ENCODE results near the gene SEMA3C. TPM values are rescaled to one million over a fixed set of nuclear protein-coding genes. Genes with fewer than 3 reads are reported as not detected.
A peak's percentile ranks its signal among the peaks of the same experiment; 100 is the strongest.

The SEMA3C gene
- total RNA-seq, 2 donors from 2014 or later, result 0.09 to 0.15 TPM

GRCh38 chr7:80847027-80847426 lies 71.8 kb downstream of the SEMA3C start:
- Histone ChIP-seq H3K27me3 (ENCODE audit: control insufficient read depth, insufficient read depth, low read length, poor library complexity, severe bottlenecking) (no peaks in the 10 kb centered on the region), H3K27ac (ENCODE audit: low read depth, low read length) (no peak overlapping the region), H3K9ac (ENCODE audit: extremely low read depth, low read length, poor library complexity, severe bottlenecking) (no peak overlapping the region), H3K36me3 (ENCODE audit: control insufficient read depth, insufficient read depth, low read length) (no peaks in the 10 kb centered on the region), H3K9me3 (ENCODE audit: control insufficient read depth, low read length) (no peaks in the 10 kb centered on the region), H3K4me1 (ENCODE audit: control insufficient read depth, insufficient read depth, low read length) (peaks cover 10% of the 10 kb centered on the region), H3K4me3 (ENCODE audit: low read length) (no peak overlapping the region)
- TF ChIP-seq, protein P1, sequence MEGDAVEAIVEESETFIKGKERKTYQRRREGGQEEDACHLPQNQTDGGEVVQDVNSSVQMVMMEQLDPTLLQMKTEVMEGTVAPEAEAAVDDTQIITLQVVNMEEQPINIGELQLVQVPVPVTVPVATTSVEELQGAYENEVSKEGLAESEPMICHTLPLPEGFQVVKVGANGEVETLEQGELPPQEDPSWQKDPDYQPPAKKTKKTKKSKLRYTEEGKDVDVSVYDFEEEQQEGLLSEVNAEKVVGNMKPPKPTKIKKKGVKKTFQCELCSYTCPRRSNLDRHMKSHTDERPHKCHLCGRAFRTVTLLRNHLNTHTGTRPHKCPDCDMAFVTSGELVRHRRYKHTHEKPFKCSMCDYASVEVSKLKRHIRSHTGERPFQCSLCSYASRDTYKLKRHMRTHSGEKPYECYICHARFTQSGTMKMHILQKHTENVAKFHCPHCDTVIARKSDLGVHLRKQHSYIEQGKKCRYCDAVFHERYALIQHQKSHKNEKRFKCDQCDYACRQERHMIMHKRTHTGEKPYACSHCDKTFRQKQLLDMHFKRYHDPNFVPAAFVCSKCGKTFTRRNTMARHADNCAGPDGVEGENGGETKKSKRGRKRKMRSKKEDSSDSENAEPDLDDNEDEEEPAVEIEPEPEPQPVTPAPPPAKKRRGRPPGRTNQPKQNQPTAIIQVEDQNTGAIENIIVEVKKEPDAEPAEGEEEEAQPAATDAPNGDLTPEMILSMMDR (conservative IDR thresholded peaks at IDR 0.05), result no peak
- no peak for DNase-seq
- H3K27ac Mint-ChIP-seq, result no peak overlapping the region
- H3K27me3 Mint-ChIP-seq (ENCODE audit: insufficient read depth), result no peaks in the 10 kb centered on the region
- WGBS, 2 experiments (ENCODE audit: insufficient coverage in 1 of 2, insufficient read length in 1 of 2), result 100% methylated on average over 1 of the region's 3 CpGs; no CpG with 5 or more reads in 1 of the 2 experiments
- H3K36me3 Mint-ChIP-seq (ENCODE audit: low read depth), result no peaks in the 10 kb centered on the region
- H3K9me3 Mint-ChIP-seq, result no peaks in the 10 kb centered on the region
- H3K4me1 Mint-ChIP-seq, result peaks cover 21% of the 10 kb centered on the region
- no peak overlapping the region for H3K4me3 Mint-ChIP-seq

- Mint-ChIP-seq H3K4me3 (no peak overlapping the region), H3K4me1 (peaks cover 21% of the 10 kb centered on the region), H3K27ac (no peak overlapping the region), H3K36me3 (ENCODE audit: low read depth) (no peaks in the 10 kb centered on the region), H3K27me3 (ENCODE audit: insufficient read depth) (no peaks in the 10 kb centered on the region), H3K9me3 (no peaks in the 10 kb centered on the region)
- Histone ChIP-seq H3K4me1 (ENCODE audit: control insufficient read depth, insufficient read depth, low read length) (peaks cover 10% of the 10 kb centered on the region), H3K9ac (ENCODE audit: extremely low read depth, low read length, poor library complexity, severe bottlenecking) (no peak overlapping the region), H3K27ac (ENCODE audit: low read depth, low read length) (peak overlapping the region; percentile 71), H3K27me3 (ENCODE audit: control insufficient read depth, insufficient read depth, low read length, poor library complexity, severe bottlenecking) (no peaks in the 10 kb centered on the region), H3K4me3 (ENCODE audit: low read length) (no peak overlapping the region), H3K36me3 (ENCODE audit: control insufficient read depth, insufficient read depth, low read length) (no peaks in the 10 kb centered on the region), H3K9me3 (ENCODE audit: control insufficient read depth, low read length) (no peaks in the 10 kb centered on the region)
- TF ChIP-seq, protein P1 (conservative IDR thresholded peaks at IDR 0.05), result no peak
- no peak for DNase-seq
- 43 to 82% methylated on average over 2 to 5 of the region's 5 CpGs for WGBS, 2 experiments (ENCODE audit: insufficient coverage in 1 of 2, insufficient read length in 1 of 2)
Measured at GRCh38 chr7:80844916-80845315, 73.9 kb downstream of the SEMA3C start.

DNA sequence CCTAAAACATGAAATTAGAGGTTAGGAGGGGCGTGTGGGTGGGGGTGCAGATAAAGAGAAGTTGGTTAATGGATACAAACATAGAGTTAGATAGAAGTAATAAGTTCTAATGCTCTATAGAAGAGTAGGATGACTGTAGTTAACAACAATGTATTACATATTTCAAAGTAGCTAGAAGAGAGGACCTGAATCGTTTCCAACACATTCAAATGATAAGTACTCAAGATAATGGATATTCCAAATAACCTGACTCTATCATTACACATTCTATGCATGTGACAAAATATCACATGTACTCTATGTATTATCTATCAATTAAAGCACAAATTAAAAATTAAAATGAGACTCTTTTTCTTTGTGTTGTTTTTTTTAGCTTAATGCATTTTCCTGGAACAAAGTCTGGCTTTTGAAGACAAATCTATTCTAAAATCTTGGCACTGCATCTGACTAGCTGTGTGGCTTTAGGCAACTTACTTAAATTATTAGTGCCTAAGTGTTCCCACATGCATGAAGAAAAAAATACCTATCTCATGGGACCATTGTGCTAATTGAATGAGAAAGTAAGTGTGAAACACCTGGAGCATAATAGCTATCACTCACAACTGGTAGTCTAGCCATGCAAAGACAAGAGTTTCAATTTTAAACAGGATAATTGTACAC lies 75.7 kb downstream of the SEMA3C start:
- H3K36me3 ChIP-seq (ENCODE audit: control insufficient read depth, insufficient read depth, low read length), result no peaks in the 10 kb centered on the region
- Mint-ChIP-seq H3K27me3 (ENCODE audit: insufficient read depth) (no peaks in the 10 kb centered on the region), H3K9me3 (no peaks in the 10 kb centered on the region), H3K4me1 (peaks cover 27% of the 10 kb centered on the region), H3K36me3 (ENCODE audit: low read depth) (no peaks in the 10 kb centered on the region), H3K27ac (no peak overlapping the region), H3K4me3 (no peak overlapping the region)
- no peak overlapping the region for H3K4me3 ChIP-seq (ENCODE audit: low read length)
- H3K9me3 ChIP-seq (ENCODE audit: control insufficient read depth, low read length), result no peaks in the 10 kb centered on the region
- H3K27ac ChIP-seq (ENCODE audit: low read depth, low read length), result peak overlapping the region; percentile 77
- no peak overlapping the region for H3K9ac ChIP-seq (ENCODE audit: extremely low read depth, low read length, poor library complexity, severe bottlenecking)
- 85% methylated on average over 2 of the region's 2 CpGs; no CpG with 5 or more reads in 1 of the 2 experiments for WGBS, 2 experiments (ENCODE audit: insufficient coverage in 1 of 2, insufficient read length in 1 of 2)
- H3K4me1 ChIP-seq (ENCODE audit: control insufficient read depth, insufficient read depth, low read length), result peaks cover 14% of the 10 kb centered on the region
- DNase-seq, result no peak
- TF ChIP-seq, protein P1 (conservative IDR thresholded peaks at IDR 0.05), result no peak
- no peaks in the 10 kb centered on the region for H3K27me3 ChIP-seq (ENCODE audit: control insufficient read depth, insufficient read depth, low read length, poor library complexity, severe bottlenecking)
